H9 (cell line): ENCODE data around the gene TKFC. TPM values are rescaled to one million over a fixed set of nuclear protein-coding genes. Genes with fewer than 3 reads are reported as not detected.

ENCODE experiments used
- DNase-seq: peaks from one replicate; pipeline ENCODE4 v3.0.0-alpha.2; 2017
- H2AFZ ChIP-seq: one replicate; pipeline ENCODE4 v1.6.1; 2013; ENCODE audit warnings: mild to moderate bottlenecking, low read length, control low read depth, moderate library complexity
- H2AK5ac ChIP-seq: 2 replicates; pipeline ENCODE4 v1.6.1; 2013; ENCODE audit warnings: low read length, control low read depth, mixed read lengths; ENCODE audit not compliant: insufficient read length
- H2BK120ac ChIP-seq: one replicate; pipeline ENCODE4 v1.6.1; 2013; ENCODE audit warnings: low read depth, mild to moderate bottlenecking, low read length, control low read depth, inconsistent platforms; ENCODE audit not compliant: poor library complexity, severe bottlenecking
- H2BK12ac ChIP-seq: 2 replicates; pipeline ENCODE4 v1.6.1; 2013; ENCODE audit warnings: low read length, control low read depth, mixed read lengths, low read depth; ENCODE audit not compliant: insufficient read length
- H2BK15ac ChIP-seq: 2 replicates; pipeline ENCODE4 v1.6.1; 2013; ENCODE audit warnings: low read depth, low read length, control low read depth
- H2BK20ac ChIP-seq: one replicate; pipeline ENCODE4 v1.6.1; 2013; ENCODE audit warnings: low read depth, mild to moderate bottlenecking, low read length, control low read depth, inconsistent platforms; ENCODE audit not compliant: poor library complexity, severe bottlenecking
- H2BK5ac ChIP-seq: 2 replicates; pipeline ENCODE4 v1.6.1; 2013; ENCODE audit warnings: low read length, control low read depth, mixed read lengths; ENCODE audit not compliant: insufficient read length
- H3K14ac ChIP-seq: 2 replicates; pipeline ENCODE4 v1.6.1; 2013; ENCODE audit warnings: low read length, control low read depth; ENCODE audit not compliant: insufficient read depth
- H3K18ac ChIP-seq: 2 replicates; pipeline ENCODE4 v1.6.1; 2013; ENCODE audit warnings: low read depth, mild to moderate bottlenecking, mixed read lengths, low read length, control low read depth; ENCODE audit not compliant: insufficient read length
- H3K23ac ChIP-seq: 2 replicates; pipeline ENCODE4 v1.6.1; 2013; ENCODE audit warnings: low read length, control low read depth, mixed read lengths, low read depth; ENCODE audit not compliant: insufficient read length
- H3K23me2 ChIP-seq: 2 replicates; pipeline ENCODE4 v1.6.1; 2013; ENCODE audit warnings: low read depth, mild to moderate bottlenecking, mixed read lengths, low read length, control low read depth; ENCODE audit not compliant: insufficient read length, poor library complexity, severe bottlenecking
- H3K27ac ChIP-seq: 2 replicates; pipeline ENCODE4 v1.5.1; 2013; ENCODE audit warnings: low read length, control low read depth, mixed read lengths, low read depth; ENCODE audit not compliant: insufficient read length
- H3K27me3 ChIP-seq: 2 replicates; pipeline ENCODE4 v1.6.1; 2013; ENCODE audit warnings: low read length, control low read depth, inconsistent platforms; ENCODE audit not compliant: insufficient read depth
- H3K4ac ChIP-seq: 2 replicates; pipeline ENCODE4 v1.6.1; 2013; ENCODE audit warnings: low read depth, mild to moderate bottlenecking, control low read depth, inconsistent platforms, low read length, moderate library complexity
- H3K4me1 ChIP-seq: 2 replicates; pipeline ENCODE4 v1.6.1; 2013; ENCODE audit warnings: low read length, control low read depth, inconsistent platforms; ENCODE audit not compliant: insufficient read depth
- H3K4me2 ChIP-seq: 2 replicates; pipeline ENCODE4 v1.6.1; 2013; ENCODE audit warnings: low read length, control low read depth, mixed read lengths; ENCODE audit not compliant: insufficient read length, insufficient read depth
- H3K56ac ChIP-seq: 2 replicates; pipeline ENCODE4 v1.6.1; 2013; ENCODE audit warnings: low read depth, mild to moderate bottlenecking, mixed read lengths, low read length, control low read depth; ENCODE audit not compliant: insufficient read length
- H3K79me1 ChIP-seq: 2 replicates; pipeline ENCODE4 v1.6.1; 2013; ENCODE audit warnings: low read depth, mild to moderate bottlenecking, moderate library complexity, low read length, control low read depth, inconsistent platforms; ENCODE audit not compliant: insufficient read depth, poor library complexity, severe bottlenecking
- H3K79me2 ChIP-seq: 2 replicates; pipeline ENCODE4 v1.6.1; 2013; ENCODE audit warnings: low read length, control low read depth, inconsistent platforms; ENCODE audit not compliant: insufficient read depth
- H3K9ac ChIP-seq: 2 replicates; pipeline ENCODE4 v1.6.1; 2013; ENCODE audit warnings: low read length, control low read depth, mixed read lengths; ENCODE audit not compliant: insufficient read length; ENCODE audit errors: extremely low read depth
- H3K9me3 ChIP-seq: one replicate; pipeline ENCODE4 v1.6.1; 2013; ENCODE audit warnings: low read depth, low read length, inconsistent platforms; ENCODE audit not compliant: control insufficient read depth
- H3T11ph ChIP-seq: one replicate; pipeline ENCODE4 v1.6.1; 2013; ENCODE audit warnings: mild to moderate bottlenecking, low read length, control low read depth, inconsistent platforms
- H4K20me1 ChIP-seq: one replicate; pipeline ENCODE4 v1.6.1; 2013; ENCODE audit not compliant: control insufficient read depth, insufficient read length, insufficient read depth
- H4K5ac ChIP-seq: 2 replicates; pipeline ENCODE4 v1.6.1; 2013; ENCODE audit warnings: low read depth, mild to moderate bottlenecking, mixed read lengths, low read length, control low read depth; ENCODE audit not compliant: insufficient read length
- H4K8ac ChIP-seq: replicated peaks from 2 replicates; pipeline ENCODE4 v1.6.1; 2013; ENCODE audit warnings: low read length, control low read depth, mixed read lengths, low read depth; ENCODE audit not compliant: insufficient read length
- H4K91ac ChIP-seq: 2 replicates; pipeline ENCODE4 v1.6.1; 2013; ENCODE audit warnings: low read depth, mild to moderate bottlenecking, moderate library complexity, mixed read lengths, low read length, control low read depth; ENCODE audit not compliant: insufficient read length
- H3K27ac Mint-ChIP-seq, 3 experiments: 2 replicates in 2 of 3; 3 replicates in 1 of 3; pipeline ENCODE4 v1.8.0; 2020 to 2021; ENCODE audit warnings: mixed read lengths in 3 of 3, mild to moderate bottlenecking in 1 of 3, moderate library complexity in 1 of 3
- H3K27me3 Mint-ChIP-seq: 2 replicates; pipeline ENCODE4 v1.8.0; 2021; ENCODE audit warnings: low read depth, mild to moderate bottlenecking, moderate library complexity, mixed read lengths
- H3K36me3 Mint-ChIP-seq, 3 experiments: 2 replicates in 2 of 3; 3 replicates in 1 of 3; pipeline ENCODE4 v1.8.0; 2020 to 2021; ENCODE audit warnings: low read depth in 3 of 3, mixed read lengths in 3 of 3; ENCODE audit not compliant: insufficient read depth in 1 of 3
- H3K4me1 Mint-ChIP-seq, 2 experiments: 2 replicates each; pipeline ENCODE4 v1.8.0; 2020; ENCODE audit warnings: mixed read lengths in 2 of 2
- H3K4me3 Mint-ChIP-seq, 2 experiments: 2 replicates in 1 of 2; 3 replicates in 1 of 2; pipeline ENCODE4 v1.8.0; 2020 to 2021; ENCODE audit warnings: mild to moderate bottlenecking in 2 of 2, mixed read lengths in 2 of 2, moderate library complexity in 1 of 2
- H3K9me3 Mint-ChIP-seq, 2 experiments: 2 replicates in 1 of 2; 3 replicates in 1 of 2; pipeline ENCODE4 v1.8.0; 2020; ENCODE audit warnings: mild to moderate bottlenecking in 2 of 2, mixed read lengths in 2 of 2, moderate library complexity in 1 of 2
- WGBS: extraction: QIAGEN DNeasy Blood & Tissue Kit; methylation state at CpG from one replicate; pipeline ENCODE4 v1.1.7; 2013; ENCODE audit warnings: missing lambda C conversion rate, low lambda C conversion rate, mixed read lengths; ENCODE audit not compliant: insufficient read length; ENCODE audit errors: extremely low coverage; 5-methylcytosine and 5-hydroxymethylcytosine counted together
- total RNA-seq: library from RNA; stranded (reverse); gene quantifications from 2 replicates; pipeline ENCODE4 v1.2.1, GENCODE V29; 2021
- TF ChIP-seq, protein P1 (sequence below): fragments of 200-600 bp; sonication (generic); conservative IDR thresholded peaks from 3 replicates; pipeline ENCODE4 v1.8.0; 2021; ENCODE audit warnings: antibody characterized with exemption, mild to moderate bottlenecking

The TKFC gene
- total RNA-seq, 1 experiment from 2014 or later, result 59.0 TPM

DNA sequence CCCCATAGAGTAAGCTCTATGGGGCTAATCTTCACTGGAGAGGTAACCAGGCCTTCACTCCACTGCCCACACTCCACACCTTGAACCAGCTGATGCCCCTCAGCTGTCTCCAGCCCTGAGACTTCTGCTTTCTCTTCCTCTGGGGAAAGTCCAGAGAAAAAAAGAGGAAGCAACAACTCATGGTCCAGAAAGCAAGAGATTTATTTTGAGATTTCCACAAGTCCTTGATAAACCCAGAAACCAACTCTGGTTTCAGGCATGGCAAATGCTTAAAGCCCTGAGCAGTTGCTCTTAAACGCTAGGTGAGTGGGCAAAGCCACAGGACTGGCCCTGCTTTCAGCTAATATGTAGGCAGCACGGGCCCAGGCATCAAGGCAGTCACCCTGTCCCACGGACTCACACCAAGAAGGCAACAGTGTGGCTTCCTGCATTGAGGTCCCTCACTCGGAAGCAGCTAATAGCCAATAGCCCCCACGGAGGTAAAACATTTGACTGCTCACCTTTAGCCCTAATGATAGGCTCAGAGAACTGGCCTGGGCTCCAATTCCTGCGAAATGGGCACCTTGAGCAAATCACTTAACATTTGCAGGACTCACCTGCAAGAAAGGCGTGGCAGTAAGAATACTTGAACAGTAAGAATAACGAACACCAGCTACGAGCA, 24.3 kb downstream of the TKFC start:
- Histone ChIP-seq H4K91ac (no peak overlapping the region), H3K56ac (no peak overlapping the region), H3K79me1 (no peaks in the 10 kb centered on the region), H4K20me1 (no peaks in the 10 kb centered on the region), H4K8ac (no peak overlapping the region), H3K4me2 (no peak overlapping the region), H2BK20ac (no peak overlapping the region), H3K18ac (no peak overlapping the region), H3K9ac (no peak overlapping the region), H2BK5ac (no peak overlapping the region), H2AFZ (no peak overlapping the region), H3K9me3 (no peaks in the 10 kb centered on the region), H3K79me2 (no peaks in the 10 kb centered on the region), H3K4me1 (no peaks in the 10 kb centered on the region), H3K27ac (no peak overlapping the region), H2BK15ac (no peak overlapping the region), H3K14ac (no peak overlapping the region), H2BK12ac (no peak overlapping the region), H2AK5ac (no peak overlapping the region), H3K23ac (no peak overlapping the region), H3K23me2 (peaks cover 6% of the 10 kb centered on the region), H2BK120ac (no peak overlapping the region), H3K27me3 (no peaks in the 10 kb centered on the region), H3K4ac (no peak overlapping the region), H4K5ac (no peak overlapping the region), H3T11ph (no peak overlapping the region)
- TF ChIP-seq, protein P1, sequence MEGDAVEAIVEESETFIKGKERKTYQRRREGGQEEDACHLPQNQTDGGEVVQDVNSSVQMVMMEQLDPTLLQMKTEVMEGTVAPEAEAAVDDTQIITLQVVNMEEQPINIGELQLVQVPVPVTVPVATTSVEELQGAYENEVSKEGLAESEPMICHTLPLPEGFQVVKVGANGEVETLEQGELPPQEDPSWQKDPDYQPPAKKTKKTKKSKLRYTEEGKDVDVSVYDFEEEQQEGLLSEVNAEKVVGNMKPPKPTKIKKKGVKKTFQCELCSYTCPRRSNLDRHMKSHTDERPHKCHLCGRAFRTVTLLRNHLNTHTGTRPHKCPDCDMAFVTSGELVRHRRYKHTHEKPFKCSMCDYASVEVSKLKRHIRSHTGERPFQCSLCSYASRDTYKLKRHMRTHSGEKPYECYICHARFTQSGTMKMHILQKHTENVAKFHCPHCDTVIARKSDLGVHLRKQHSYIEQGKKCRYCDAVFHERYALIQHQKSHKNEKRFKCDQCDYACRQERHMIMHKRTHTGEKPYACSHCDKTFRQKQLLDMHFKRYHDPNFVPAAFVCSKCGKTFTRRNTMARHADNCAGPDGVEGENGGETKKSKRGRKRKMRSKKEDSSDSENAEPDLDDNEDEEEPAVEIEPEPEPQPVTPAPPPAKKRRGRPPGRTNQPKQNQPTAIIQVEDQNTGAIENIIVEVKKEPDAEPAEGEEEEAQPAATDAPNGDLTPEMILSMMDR, result no peak
- no peaks in the 10 kb centered on the region for H3K27me3 Mint-ChIP-seq
- no peak overlapping the region for H3K4me3 Mint-ChIP-seq
- DNase-seq, result no peak
- H3K27ac Mint-ChIP-seq, result no peak overlapping the region
- WGBS, result no CpG with 5 or more reads among the region's 9 CpGs
- peaks cover 6 to 12% (median 12%) of the 10 kb centered on the region in 3 experiments for H3K36me3 Mint-ChIP-seq
- H3K9me3 Mint-ChIP-seq, result no peaks in the 10 kb centered on the region; a peak in 1 of 5 replicates
- H3K4me1 Mint-ChIP-seq, result peaks cover 7 to 11% of the 10 kb centered on the region in 2 experiments
